Measurements from ENCODE around the gene SLCO1B1.
"Not testable (repeated sequence)": the region's sequence is repeated elsewhere in the genome, so short reads cannot be mapped to it uniquely, and the experiment has no call there.

DNA sequence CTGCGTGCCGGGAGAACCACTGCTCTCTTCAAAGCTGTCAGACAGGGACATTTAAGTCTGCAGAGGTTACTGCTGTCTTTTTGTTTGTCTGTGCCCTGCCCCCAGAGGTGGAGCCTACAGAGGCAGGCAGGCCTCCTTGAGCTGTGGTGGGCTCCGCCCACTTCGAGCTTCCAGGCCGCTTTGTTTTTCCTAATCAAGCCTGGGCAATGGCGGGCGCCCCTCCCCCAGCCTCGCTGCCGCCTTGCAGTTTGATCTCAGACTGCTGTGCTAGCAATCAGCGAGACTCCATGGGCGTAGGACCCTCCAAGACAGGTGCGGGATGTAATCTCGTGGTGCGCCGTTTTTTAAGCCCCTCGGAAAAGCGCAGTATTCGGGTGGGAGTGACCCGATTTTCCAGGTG, 83.4 kb downstream of the SLCO1B1 start:
- TF ChIP-seq, protein P1, sequence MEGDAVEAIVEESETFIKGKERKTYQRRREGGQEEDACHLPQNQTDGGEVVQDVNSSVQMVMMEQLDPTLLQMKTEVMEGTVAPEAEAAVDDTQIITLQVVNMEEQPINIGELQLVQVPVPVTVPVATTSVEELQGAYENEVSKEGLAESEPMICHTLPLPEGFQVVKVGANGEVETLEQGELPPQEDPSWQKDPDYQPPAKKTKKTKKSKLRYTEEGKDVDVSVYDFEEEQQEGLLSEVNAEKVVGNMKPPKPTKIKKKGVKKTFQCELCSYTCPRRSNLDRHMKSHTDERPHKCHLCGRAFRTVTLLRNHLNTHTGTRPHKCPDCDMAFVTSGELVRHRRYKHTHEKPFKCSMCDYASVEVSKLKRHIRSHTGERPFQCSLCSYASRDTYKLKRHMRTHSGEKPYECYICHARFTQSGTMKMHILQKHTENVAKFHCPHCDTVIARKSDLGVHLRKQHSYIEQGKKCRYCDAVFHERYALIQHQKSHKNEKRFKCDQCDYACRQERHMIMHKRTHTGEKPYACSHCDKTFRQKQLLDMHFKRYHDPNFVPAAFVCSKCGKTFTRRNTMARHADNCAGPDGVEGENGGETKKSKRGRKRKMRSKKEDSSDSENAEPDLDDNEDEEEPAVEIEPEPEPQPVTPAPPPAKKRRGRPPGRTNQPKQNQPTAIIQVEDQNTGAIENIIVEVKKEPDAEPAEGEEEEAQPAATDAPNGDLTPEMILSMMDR (conservative IDR thresholded peaks at IDR 0.05 in 1 of 2, IDR thresholded peaks at IDR 0.05 in 1 of 2; ENCODE audit: low read depth in 1 of 2, low read length in 2 of 2) = not testable (repeated sequence)
- not testable (repeated sequence) for TF ChIP-seq EZH2 (IDR thresholded peaks at IDR 0.05; ENCODE audit: low read length, missing control alignments)
